Glutamatergic neuron (in vitro differentiated cells): ENCODE data around the gene GLYR1. TPM values are rescaled to one million over a fixed set of nuclear protein-coding genes. Genes with fewer than 3 reads are reported as not detected.

Experiments used
- DNase-seq: peaks from one replicate; pipeline ENCODE4 v3.0.0; 2022
- H3K27ac Mint-ChIP-seq: one replicate; pipeline ENCODE4 v1.8.0; 2020; ENCODE audit warnings: mild to moderate bottlenecking, mixed read lengths, inconsistent platforms; ENCODE audit not compliant: unreplicated experiment
- H3K27me3 Mint-ChIP-seq: one replicate; pipeline ENCODE4 v1.8.0; 2020; ENCODE audit warnings: mild to moderate bottlenecking, moderate library complexity, mixed read lengths, inconsistent platforms; ENCODE audit not compliant: unreplicated experiment
- H3K36me3 Mint-ChIP-seq: one replicate; pipeline ENCODE4 v1.8.0; 2020; ENCODE audit warnings: mild to moderate bottlenecking, mixed read lengths, inconsistent platforms; ENCODE audit not compliant: unreplicated experiment
- H3K4me1 Mint-ChIP-seq: one replicate; pipeline ENCODE4 v1.8.0; 2020; ENCODE audit warnings: mild to moderate bottlenecking, low read depth, mixed read lengths, inconsistent platforms; ENCODE audit not compliant: unreplicated experiment
- H3K4me3 Mint-ChIP-seq: one replicate; pipeline ENCODE4 v1.8.0; 2020; ENCODE audit warnings: mild to moderate bottlenecking, mixed read lengths, inconsistent platforms; ENCODE audit not compliant: unreplicated experiment
- H3K9me3 Mint-ChIP-seq: one replicate; pipeline ENCODE4 v1.8.0; 2020; ENCODE audit warnings: mild to moderate bottlenecking, moderate library complexity, mixed read lengths, inconsistent platforms; ENCODE audit not compliant: unreplicated experiment
- total RNA-seq: library from RNA; stranded (reverse); fragmentation: NEBNext Ultra II Directional; extraction: Animal tissue kit (Norgen Biotek cat#: 25700); gene quantifications from one replicate; pipeline ENCODE4 v1.2.1, GENCODE V29; 2021; ENCODE audit not compliant: unreplicated experiment
- TF ChIP-seq, protein P1 (sequence below): fragments of 200-600 bp; sonication (generic); IDR thresholded peaks from one replicate; pipeline ENCODE4 v1.5.0; 2021; ENCODE audit not compliant: partially characterized antibody, unreplicated experiment

Gene GLYR1
- total RNA-seq, 1 donor from 2014 or later = 133 TPM

- no peak overlapping the region for H3K27ac Mint-ChIP-seq
- H3K27me3 Mint-ChIP-seq = peaks cover 2% of the 10 kb centered on the region
- TF ChIP-seq, protein P1, sequence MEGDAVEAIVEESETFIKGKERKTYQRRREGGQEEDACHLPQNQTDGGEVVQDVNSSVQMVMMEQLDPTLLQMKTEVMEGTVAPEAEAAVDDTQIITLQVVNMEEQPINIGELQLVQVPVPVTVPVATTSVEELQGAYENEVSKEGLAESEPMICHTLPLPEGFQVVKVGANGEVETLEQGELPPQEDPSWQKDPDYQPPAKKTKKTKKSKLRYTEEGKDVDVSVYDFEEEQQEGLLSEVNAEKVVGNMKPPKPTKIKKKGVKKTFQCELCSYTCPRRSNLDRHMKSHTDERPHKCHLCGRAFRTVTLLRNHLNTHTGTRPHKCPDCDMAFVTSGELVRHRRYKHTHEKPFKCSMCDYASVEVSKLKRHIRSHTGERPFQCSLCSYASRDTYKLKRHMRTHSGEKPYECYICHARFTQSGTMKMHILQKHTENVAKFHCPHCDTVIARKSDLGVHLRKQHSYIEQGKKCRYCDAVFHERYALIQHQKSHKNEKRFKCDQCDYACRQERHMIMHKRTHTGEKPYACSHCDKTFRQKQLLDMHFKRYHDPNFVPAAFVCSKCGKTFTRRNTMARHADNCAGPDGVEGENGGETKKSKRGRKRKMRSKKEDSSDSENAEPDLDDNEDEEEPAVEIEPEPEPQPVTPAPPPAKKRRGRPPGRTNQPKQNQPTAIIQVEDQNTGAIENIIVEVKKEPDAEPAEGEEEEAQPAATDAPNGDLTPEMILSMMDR = no peak
- DNase-seq = no peak
- H3K36me3 Mint-ChIP-seq = no peaks in the 10 kb centered on the region
- H3K4me3 Mint-ChIP-seq = no peak overlapping the region
- H3K4me1 Mint-ChIP-seq = peaks cover 9% of the 10 kb centered on the region
- no peaks in the 10 kb centered on the region for H3K9me3 Mint-ChIP-seq
Measured at GRCh38 chr16:4788910-4789309, 58.2 kb downstream of the GLYR1 start.

- DNase-seq = no peak
- Mint-ChIP-seq H3K27me3 (peaks cover 2% of the 10 kb centered on the region), H3K9me3 (no peaks in the 10 kb centered on the region), H3K27ac (no peak overlapping the region), H3K4me1 (peaks cover 9% of the 10 kb centered on the region), H3K4me3 (no peak overlapping the region), H3K36me3 (no peaks in the 10 kb centered on the region)
- TF ChIP-seq, protein P1 = no peak
Measured at GRCh38 chr16:4788489-4788889, 58.6 kb downstream of the GLYR1 start.

GRCh38 chr16:4787627-4788482 lies 59.2 kb downstream of the GLYR1 start, which contains the start of gene SEPTIN12:
SEPTIN12 (minus strand) TSS chr16:4788345; CDS start chr16:4787645, 700 bp downstream.
- TF ChIP-seq, protein P1 = no peak
- H3K9me3 Mint-ChIP-seq = no peaks in the 10 kb centered on the region
- DNase-seq = no peak
- no peaks in the 10 kb centered on the region for H3K36me3 Mint-ChIP-seq
- H3K27ac Mint-ChIP-seq = no peak within 1 kb of the TSS
- H3K4me1 Mint-ChIP-seq = peaks cover 9% of the 10 kb centered on the region
- H3K4me3 Mint-ChIP-seq = peak within 1 kb of the TSS; percentile 25
- peaks cover 3% of the 10 kb centered on the region for H3K27me3 Mint-ChIP-seq

GRCh38 chr16:4787068-4787467 lies 60.0 kb downstream of the GLYR1 start:
- H3K27ac Mint-ChIP-seq = no peak overlapping the region
- H3K27me3 Mint-ChIP-seq = peaks cover 5% of the 10 kb centered on the region
- H3K4me3 Mint-ChIP-seq = no peak overlapping the region
- DNase-seq = no peak
- H3K36me3 Mint-ChIP-seq = no peaks in the 10 kb centered on the region
- H3K9me3 Mint-ChIP-seq = no peaks in the 10 kb centered on the region
- H3K4me1 Mint-ChIP-seq = peaks cover 9% of the 10 kb centered on the region
- TF ChIP-seq, protein P1 = no peak
